Parathyroid adenoma (tissue), 2 donors: ENCODE data around the gene FKBP8.

Experiments used
- H2AFZ ChIP-seq: fragments of 300-600 bp; sonication (generic); one replicate; pipeline ENCODE4 v1.7.0; 2017; ENCODE audit warnings: antibody characterized with exemption, mild to moderate bottlenecking
- H3K27ac ChIP-seq: fragments of 300-600 bp; sonication (generic); one replicate; pipeline ENCODE4 v1.7.0; 2017
- H3K27me3 ChIP-seq: fragments of 300-600 bp; sonication (generic); one replicate; pipeline ENCODE4 v1.7.0; 2017; ENCODE audit warnings: low read length; ENCODE audit not compliant: control insufficient read depth, insufficient read depth
- H3K36me3 ChIP-seq: fragments of 300-600 bp; sonication (generic); one replicate; pipeline ENCODE4 v1.7.0; 2017; ENCODE audit warnings: low read length; ENCODE audit not compliant: control insufficient read depth, insufficient read depth
- H3K4me1 ChIP-seq: fragments of 300-600 bp; sonication (generic); one replicate; pipeline ENCODE4 v1.7.0; 2017; ENCODE audit warnings: control low read depth
- H3K4me2 ChIP-seq: fragments of 300-600 bp; sonication (generic); one replicate; pipeline ENCODE4 v1.7.0; 2017; ENCODE audit warnings: low read length
- H3K4me3 ChIP-seq: fragments of 300-600 bp; sonication (generic); one replicate; pipeline ENCODE4 v1.7.0; 2017; ENCODE audit warnings: low read depth, low read length
- H3K79me2 ChIP-seq: fragments of 300-600 bp; sonication (generic); one replicate; pipeline ENCODE4 v1.7.0; 2017; ENCODE audit warnings: control low read depth
- H3K9ac ChIP-seq: fragments of 300-600 bp; sonication (generic); one replicate; pipeline ENCODE4 v1.7.0; 2017; ENCODE audit warnings: mild to moderate bottlenecking
- H3K9me3 ChIP-seq: fragments of 300-600 bp; sonication (generic); one replicate; pipeline ENCODE4 v1.7.0; 2017; ENCODE audit warnings: low read length; ENCODE audit not compliant: control insufficient read depth
- CTCF ChIP-seq: fragments of 300-600 bp; sonication (generic); IDR thresholded peaks from one replicate; pipeline ENCODE4 v1.7.0; 2017; ENCODE audit warnings: antibody characterized with exemption, mild to moderate bottlenecking
- donor health status: primary hyperparathyroidism.

Gene FKBP8

GRCh38 chr19:18510216-18510615, 33.2 kb downstream of the FKBP8 start:
- H3K9ac ChIP-seq: no peak overlapping the region
- H3K4me2 ChIP-seq: no peak overlapping the region
- H3K27me3 ChIP-seq: no peaks in the 10 kb centered on the region
- no peak overlapping the region for H3K4me3 ChIP-seq
- H3K9me3 ChIP-seq: no peaks in the 10 kb centered on the region
- H3K4me1 ChIP-seq: peaks cover 33% of the 10 kb centered on the region
- H3K27ac ChIP-seq: no peak overlapping the region
- H3K36me3 ChIP-seq: no peaks in the 10 kb centered on the region
- no peak overlapping the region for H2AFZ ChIP-seq
- no peak for TF ChIP-seq CTCF
- peaks cover 80% of the 10 kb centered on the region for H3K79me2 ChIP-seq

- Histone ChIP-seq H3K4me1 (peaks cover 48% of the 10 kb centered on the region), H3K27ac (peak overlapping the region; percentile 9), H3K36me3 (no peaks in the 10 kb centered on the region), H2AFZ (no peak overlapping the region), H3K79me2 (peaks cover 68% of the 10 kb centered on the region), H3K4me2 (no peak overlapping the region), H3K9me3 (no peaks in the 10 kb centered on the region), H3K9ac (no peak overlapping the region), H3K27me3 (no peaks in the 10 kb centered on the region), H3K4me3 (no peak overlapping the region)
- no peak for TF ChIP-seq CTCF
These were observed 34.8 kb downstream of the FKBP8 start for GRCh38 chr19:18508585-18508984.

- H3K27me3 ChIP-seq: no peaks in the 10 kb centered on the region
- no peak overlapping the region for H3K4me2 ChIP-seq
- no peak overlapping the region for H3K4me3 ChIP-seq
- H3K4me1 ChIP-seq: peaks cover 55% of the 10 kb centered on the region
- H3K79me2 ChIP-seq: peaks cover 63% of the 10 kb centered on the region
- no peak overlapping the region for H3K9ac ChIP-seq
- H3K36me3 ChIP-seq: no peaks in the 10 kb centered on the region
- H2AFZ ChIP-seq: no peak overlapping the region
- peak overlapping the region; percentile 71 for H3K27ac ChIP-seq
- TF ChIP-seq CTCF: no peak
- H3K9me3 ChIP-seq: no peaks in the 10 kb centered on the region
These were observed 35.5 kb downstream of the FKBP8 start for GRCh38 chr19:18507727-18508440.

GRCh38 chr19:18507021-18507726, 36.2 kb downstream of the FKBP8 start:
- TF ChIP-seq CTCF: no peak
- H3K4me1 ChIP-seq: peaks cover 62% of the 10 kb centered on the region
- H3K4me3 ChIP-seq: no peak overlapping the region

More at GRCh38 chr19:18507021-18507726, 36.2 kb downstream of the FKBP8 start:
- no peak overlapping the region for H3K9ac ChIP-seq
- H2AFZ ChIP-seq: no peak overlapping the region
- no peaks in the 10 kb centered on the region for H3K9me3 ChIP-seq
- H3K79me2 ChIP-seq: peaks cover 57% of the 10 kb centered on the region
- no peaks in the 10 kb centered on the region for H3K36me3 ChIP-seq
- H3K4me2 ChIP-seq: peak overlapping the region; percentile 42
- H3K27me3 ChIP-seq: no peaks in the 10 kb centered on the region
- peak overlapping the region; percentile 71 for H3K27ac ChIP-seq
